BE2C (cell line): ENCODE results near the gene PSME4.

Source experiments
- DNase-seq: peaks from one replicate; pipeline ENCODE4 v3.0.0-alpha.2; 2020
- H3K27me3 ChIP-seq: fragments of 250-450 bp; sonication (Bioruptor Pico); 2 replicates; pipeline ENCODE4 v1.5.1; 2020; ENCODE audit warnings: mild to moderate bottlenecking
- H3K36me3 ChIP-seq: fragments of 250-450 bp; sonication (Bioruptor Pico); 2 replicates; pipeline ENCODE4 v1.5.1; 2020; ENCODE audit warnings: mild to moderate bottlenecking
- H3K4me1 ChIP-seq: fragments of 250-450 bp; sonication (Bioruptor Pico); 2 replicates; pipeline ENCODE4 v1.5.1; 2020
- H3K4me3 ChIP-seq: 2 replicates; pipeline ENCODE4 v1.5.1; 2011; ENCODE audit warnings: low read depth, low read length
- H3K9me3 ChIP-seq: fragments of 250-450 bp; sonication (Bioruptor Pico); 2 replicates; pipeline ENCODE4 v1.5.1; 2020
- TF ChIP-seq, protein P1 (sequence below): IDR thresholded peaks from 2 replicates; pipeline ENCODE4 v1.5.1; 2012; ENCODE audit warnings: mild to moderate bottlenecking, low read depth, low read length

The PSME4 gene

GRCh38 chr2:53991948-53992347, 21.2 kb upstream of the PSME4 start:
- DNase-seq, result no peak
- Histone ChIP-seq H3K27me3 (no peaks in the 10 kb centered on the region), H3K4me1 (no peaks in the 10 kb centered on the region), H3K9me3 (no peaks in the 10 kb centered on the region), H3K4me3 (no peak overlapping the region), H3K36me3 (no peaks in the 10 kb centered on the region)
- TF ChIP-seq, protein P1, sequence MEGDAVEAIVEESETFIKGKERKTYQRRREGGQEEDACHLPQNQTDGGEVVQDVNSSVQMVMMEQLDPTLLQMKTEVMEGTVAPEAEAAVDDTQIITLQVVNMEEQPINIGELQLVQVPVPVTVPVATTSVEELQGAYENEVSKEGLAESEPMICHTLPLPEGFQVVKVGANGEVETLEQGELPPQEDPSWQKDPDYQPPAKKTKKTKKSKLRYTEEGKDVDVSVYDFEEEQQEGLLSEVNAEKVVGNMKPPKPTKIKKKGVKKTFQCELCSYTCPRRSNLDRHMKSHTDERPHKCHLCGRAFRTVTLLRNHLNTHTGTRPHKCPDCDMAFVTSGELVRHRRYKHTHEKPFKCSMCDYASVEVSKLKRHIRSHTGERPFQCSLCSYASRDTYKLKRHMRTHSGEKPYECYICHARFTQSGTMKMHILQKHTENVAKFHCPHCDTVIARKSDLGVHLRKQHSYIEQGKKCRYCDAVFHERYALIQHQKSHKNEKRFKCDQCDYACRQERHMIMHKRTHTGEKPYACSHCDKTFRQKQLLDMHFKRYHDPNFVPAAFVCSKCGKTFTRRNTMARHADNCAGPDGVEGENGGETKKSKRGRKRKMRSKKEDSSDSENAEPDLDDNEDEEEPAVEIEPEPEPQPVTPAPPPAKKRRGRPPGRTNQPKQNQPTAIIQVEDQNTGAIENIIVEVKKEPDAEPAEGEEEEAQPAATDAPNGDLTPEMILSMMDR, result no peak

DNA sequence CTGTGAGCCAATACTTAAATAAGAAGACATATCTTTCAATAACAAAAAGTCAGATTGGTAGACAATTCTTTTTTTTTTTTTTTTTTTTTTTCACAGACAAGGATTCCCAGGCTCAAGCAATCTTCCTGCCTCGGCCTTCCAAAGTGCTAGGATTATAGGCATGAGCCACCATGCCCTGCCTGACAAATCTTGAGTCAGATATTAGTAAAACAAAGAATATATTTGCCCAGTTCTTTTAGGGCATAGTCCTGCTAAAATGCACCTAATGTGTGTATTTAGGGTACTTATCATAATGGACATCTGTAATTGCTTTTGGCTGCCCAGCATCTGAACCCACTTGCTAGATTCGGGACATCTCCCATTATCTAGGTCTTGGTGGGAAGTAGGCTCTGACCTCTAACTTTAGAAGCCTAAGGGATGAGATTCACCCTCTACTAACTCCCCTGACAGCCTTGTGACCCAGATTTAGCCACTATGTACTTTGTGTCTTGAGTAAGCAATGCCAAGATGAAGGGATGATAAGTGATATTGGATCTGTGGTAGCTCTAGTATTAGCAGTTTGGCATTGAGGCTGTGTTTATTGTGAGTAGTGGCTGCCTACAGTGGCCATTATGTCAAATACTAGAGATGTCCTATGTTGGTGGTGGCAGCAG, 18.5 kb upstream of the PSME4 start:
- DNase-seq, result no peak
- no peaks in the 10 kb centered on the region for H3K36me3 ChIP-seq
- no peaks in the 10 kb centered on the region for H3K9me3 ChIP-seq
- no peaks in the 10 kb centered on the region for H3K4me1 ChIP-seq
- H3K27me3 ChIP-seq, result no peaks in the 10 kb centered on the region
- TF ChIP-seq, protein P1, result no peak
- no peak overlapping the region for H3K4me3 ChIP-seq

DNA sequence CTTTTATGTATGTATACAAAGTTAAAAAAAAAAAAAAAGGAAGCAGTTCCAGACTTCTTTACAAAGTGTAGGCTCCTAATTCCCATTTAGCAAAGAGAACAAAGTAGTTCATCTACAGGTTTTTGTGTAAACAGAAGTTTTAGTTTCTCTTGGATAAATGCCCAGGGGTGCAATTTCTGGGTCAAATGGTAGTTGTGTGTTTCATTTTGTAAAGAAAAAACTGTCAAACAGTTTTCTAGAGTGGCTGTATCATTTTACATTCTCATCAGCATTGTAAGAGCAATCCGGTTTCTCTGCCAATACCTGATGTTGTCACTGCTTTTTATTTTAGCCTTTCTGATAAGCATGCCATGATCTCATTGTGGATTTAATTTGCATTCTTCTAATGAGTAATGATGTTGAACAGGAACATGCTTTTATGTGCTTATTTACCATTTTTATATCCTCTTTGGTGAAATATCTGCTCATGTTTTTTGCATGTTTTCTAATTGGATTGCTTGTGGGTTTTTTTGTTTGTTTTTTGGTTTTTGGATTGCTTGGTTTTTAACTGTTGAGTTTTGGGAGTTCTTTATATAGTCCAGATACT, 16.6 kb upstream of the PSME4 start:
- no peaks in the 10 kb centered on the region for H3K4me1 ChIP-seq
- H3K9me3 ChIP-seq, result no peaks in the 10 kb centered on the region
- no peak for DNase-seq
- H3K36me3 ChIP-seq, result no peaks in the 10 kb centered on the region
- no peak overlapping the region for H3K4me3 ChIP-seq
- no peaks in the 10 kb centered on the region for H3K27me3 ChIP-seq
- TF ChIP-seq, protein P1, result no peak

DNA sequence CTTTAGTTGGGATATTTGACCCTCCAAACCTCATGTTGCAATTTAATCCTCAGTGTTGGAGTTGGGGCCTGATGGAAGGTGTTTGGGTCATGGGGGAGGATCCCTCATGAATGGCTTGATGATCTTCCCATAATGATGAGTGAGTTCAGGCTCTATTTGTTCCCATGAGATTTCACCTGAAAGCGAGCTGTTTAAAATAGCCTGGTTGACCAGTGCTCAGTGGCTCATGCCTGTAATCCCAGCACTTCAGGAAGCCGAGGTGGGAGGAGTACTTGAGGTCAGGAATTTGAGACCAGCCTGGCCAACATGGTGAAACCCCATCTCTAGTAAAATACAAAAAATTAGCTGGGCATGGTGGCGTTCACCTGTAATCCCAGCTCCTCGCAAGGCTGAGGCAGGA, 14.9 kb upstream of the PSME4 start:
- Histone ChIP-seq H3K36me3 (no peaks in the 10 kb centered on the region), H3K27me3 (no peaks in the 10 kb centered on the region), H3K4me1 (no peaks in the 10 kb centered on the region), H3K4me3 (no peak overlapping the region), H3K9me3 (no peaks in the 10 kb centered on the region)
- TF ChIP-seq, protein P1, result no peak
- DNase-seq, result no peak

- TF ChIP-seq, protein P1, result no peak
- DNase-seq, result peak; percentile 20
- Histone ChIP-seq H3K27me3 (no peaks in the 10 kb centered on the region), H3K4me1 (no peaks in the 10 kb centered on the region), H3K36me3 (no peaks in the 10 kb centered on the region), H3K9me3 (no peaks in the 10 kb centered on the region), H3K4me3 (peak overlapping the region; percentile 93)
Measured at GRCh38 chr2:53969968-53970723, 647 bp downstream of the PSME4 start.
